SH-SY5Y (cell line): ENCODE data around the gene MCRS1.

Experiments used
- GATA2 ChIP-seq: IDR thresholded peaks from 2 replicates; pipeline ENCODE4 v1.6.1; 2011; ENCODE audit warnings: mild to moderate bottlenecking, low read depth, low read length
- GATA3 ChIP-seq: IDR thresholded peaks from 2 replicates; pipeline ENCODE4 v1.6.1; 2011; ENCODE audit warnings: low read depth, mild to moderate bottlenecking, low read length, moderate library complexity

GRCh38 chr12:49527361-49528130 lies 40.4 kb downstream of the MCRS1 start:
- TF ChIP-seq GATA2 (no peak), GATA3 (no peak)
